HCT116 (cell line): ENCODE measurements around the gene STARD6. TPM values are rescaled to one million over a fixed set of nuclear protein-coding genes. Genes with fewer than 3 reads are reported as not detected.

Experiments
- ATAC-seq: fragments of 200-7000 bp; cut with Tn5 transposase; 2 replicates; pipeline ENCODE4 v1.9.1; 2020; ENCODE audit warnings: mild to moderate bottlenecking, moderate library complexity
- BruUV-seq: library from RNA; stranded (reverse); fragments of 400-500 nt; replicated peaks from 2 replicates; lab custom pipeline; 2021; lab: Mats Ljungman, UMichigan
- CTCF ChIA-PET: fragments of 300-600 bp; sonication (Branson Sonifier 250); formaldehyde crosslinking; loops from one replicate; lab custom pipeline; 2021; ENCODE audit warnings: antibody characterized with exemption; lab: Charles Lee
- POLR2A ChIA-PET: fragments of 300-600, 350-600 bp; sonication (Branson Sonifier 250); formaldehyde crosslinking; loops from one replicate; lab custom pipeline; 2021; ENCODE audit warnings: antibody characterized with exemption; lab: Charles Lee
- RAD21 ChIA-PET, 2 experiments: fragments of 300-600 bp; sonication (Branson Sonifier 250); formaldehyde crosslinking; loops; one replicate each; lab custom pipeline; 2023; ENCODE audit warnings: low total read pairs in 2 of 2; ENCODE audit not compliant: uncharacterized antibody in 2 of 2, unreplicated experiment in 2 of 2, low non-redundant PET in 1 of 2; lab: Charles Lee
- DNase-seq: peaks from one replicate; pipeline ENCODE4 v3.0.0-alpha.2; 2010; ENCODE audit warnings: low read depth, low spot score
- H2AFZ ChIP-seq: fragments of 200-600 bp; shearing (Covaris generic), sonication (generic); 2 replicates; pipeline ENCODE4 v1.6.1; 2017; ENCODE audit warnings: low read depth, mixed run types, mixed read lengths, antibody characterized with exemption, low read length; ENCODE audit not compliant: poor library complexity, severe bottlenecking
- H3K27ac ChIP-seq: 2 replicates; pipeline ENCODE4 v1.5.1; 2012; ENCODE audit warnings: low read depth, low read length
- H3K27me3 ChIP-seq: fragments of 200-600 bp; sonication (generic); 2 replicates; pipeline ENCODE4 v1.6.1; 2016; ENCODE audit warnings: mixed run types, low read length, mixed read lengths; ENCODE audit not compliant: insufficient read depth
- H3K36me3 ChIP-seq, 2 experiments: fragments of 200-500 bp in 1 of 2; fragments of 200-600 bp in 1 of 2; sonication (Bioruptor generic) in 1 of 2; sonication (generic) in 1 of 2; 2 replicates each; pipeline versions ENCODE4 v1.5.1 to v1.6.1; 2014 to 2016; ENCODE audit warnings: low read length in 2 of 2, inconsistent platforms in 1 of 2, mixed read lengths in 1 of 2, mixed run types in 1 of 2; ENCODE audit not compliant: insufficient read depth in 2 of 2, control insufficient read depth in 1 of 2
- H3K4me1 ChIP-seq, 2 experiments: fragments of 200-600 bp in 1 of 2; sonication (generic) in 1 of 2; 2 replicates each; pipeline versions ENCODE4 v1.5.1 to v1.6.1; 2012 to 2017; ENCODE audit warnings: low read length in 2 of 2, inconsistent platforms in 1 of 2, mild to moderate bottlenecking in 1 of 2, mixed read lengths in 1 of 2, mixed run types in 1 of 2, moderate library complexity in 1 of 2; ENCODE audit not compliant: insufficient read depth in 2 of 2, control insufficient read depth in 1 of 2
- H3K4me2 ChIP-seq: fragments of 200-600 bp; sonication (generic); 2 replicates; pipeline ENCODE4 v1.6.1; 2017; ENCODE audit warnings: mixed run types, low read length, mixed read lengths
- H3K4me3 ChIP-seq, 2 experiments: fragments of 200-600 bp in 1 of 2; sonication (generic) in 1 of 2; replicated peaks in 1 of 2; 2 replicates each; pipeline ENCODE4 v1.5.1; 2011 to 2016; ENCODE audit warnings: low read length in 2 of 2, control low read depth in 1 of 2, low read depth in 1 of 2, mild to moderate bottlenecking in 1 of 2, mixed read lengths in 1 of 2, mixed run types in 1 of 2
- H3K79me2 ChIP-seq: fragments of 200-600 bp; sonication (generic); 2 replicates; pipeline ENCODE4 v1.6.1; 2017; ENCODE audit warnings: mild to moderate bottlenecking, mixed run types, low read length, moderate library complexity, mixed read lengths; ENCODE audit not compliant: insufficient read depth
- H3K9ac ChIP-seq: fragments of 200-600 bp; sonication (generic); 2 replicates; pipeline ENCODE4 v1.6.1; 2016; ENCODE audit warnings: low read length, mixed read lengths
- H3K9me2 ChIP-seq: fragments of 200-600 bp; sonication (generic), shearing (Covaris generic); 2 replicates; pipeline ENCODE4 v1.6.1; 2017; ENCODE audit warnings: mixed run types, mild to moderate bottlenecking, moderate library complexity; ENCODE audit not compliant: insufficient read depth
- H3K9me3 ChIP-seq, 2 experiments: fragments of 200-500 bp in 1 of 2; fragments of 200-600 bp in 1 of 2; sonication (Bioruptor generic) in 1 of 2; sonication (generic) in 1 of 2; 2 replicates each; pipeline ENCODE4 v1.6.1; 2014 to 2017; ENCODE audit warnings: low read length in 2 of 2, mixed read lengths in 2 of 2, inconsistent platforms in 1 of 2, low read depth in 1 of 2, mild to moderate bottlenecking in 1 of 2, mixed run types in 1 of 2, moderate library complexity in 1 of 2; ENCODE audit not compliant: control insufficient read depth in 1 of 2, insufficient read depth in 1 of 2
- H4K20me1 ChIP-seq: fragments of 200-600 bp; sonication (generic), shearing (Covaris generic); 2 replicates; pipeline ENCODE4 v1.6.1; 2017; ENCODE audit warnings: mixed run types, mild to moderate bottlenecking, moderate library complexity; ENCODE audit not compliant: insufficient read depth
- CEBPB ChIP-seq: IDR thresholded peaks from 2 replicates; pipeline ENCODE4 v1.6.1; 2012; ENCODE audit warnings: low read depth
- CTCF ChIP-seq, 3 experiments: fragments of 200-600 bp in 1 of 3; sonication (generic) in 1 of 3; IDR thresholded peaks in 2 of 3; conservative IDR thresholded peaks in 1 of 3; 2 replicates each; pipeline ENCODE4 v1.5.1; 2012 to 2017; ENCODE audit warnings: low read depth in 2 of 3, low read length in 2 of 3, antibody characterized with exemption in 1 of 3, borderline replicate concordance in 1 of 3, control low read depth in 1 of 3, mild to moderate bottlenecking in 1 of 3, mixed read lengths in 1 of 3, mixed run types in 1 of 3, moderate library complexity in 1 of 3; ENCODE audit not compliant: insufficient read depth in 1 of 3
- EGR1 ChIP-seq: IDR thresholded peaks from 2 replicates; pipeline ENCODE4 v1.6.1; 2012; ENCODE audit warnings: low read depth
- EZH2phosphoT487 ChIP-seq: fragments of 200-600 bp; IDR thresholded peaks from 2 replicates; pipeline ENCODE4 v1.6.1; 2018; ENCODE audit warnings: antibody characterized with exemption, borderline replicate concordance
- FOSL1 ChIP-seq: IDR thresholded peaks from 2 replicates; pipeline ENCODE4 v1.6.1; 2012; ENCODE audit warnings: low read depth
- JUND ChIP-seq: IDR thresholded peaks from 2 replicates; pipeline ENCODE4 v1.6.1; 2012
- MAX ChIP-seq: IDR thresholded peaks from 2 replicates; pipeline ENCODE4 v1.6.1; 2012
- POLR2A ChIP-seq: IDR thresholded peaks from 2 replicates; pipeline ENCODE4 v1.7.0; 2011; ENCODE audit warnings: borderline replicate concordance; ENCODE audit not compliant: insufficient read depth, insufficient read length; ENCODE audit errors: extremely low read depth
- POLR2AphosphoS5 ChIP-seq: IDR thresholded peaks from 2 replicates; pipeline ENCODE4 v1.6.1; 2011; ENCODE audit warnings: mild to moderate bottlenecking, low read depth, low read length, moderate library complexity
- RAD21 ChIP-seq: IDR thresholded peaks from 2 replicates; pipeline ENCODE4 v1.6.1; 2012; ENCODE audit warnings: low read depth, mild to moderate bottlenecking
- SRF ChIP-seq: IDR thresholded peaks from 2 replicates; pipeline ENCODE4 v1.6.1; 2012; ENCODE audit warnings: low read depth
- TCF7L2 ChIP-seq: IDR thresholded peaks from 2 replicates; pipeline ENCODE4 v1.7.0; 2011; ENCODE audit warnings: borderline replicate concordance, inconsistent platforms; ENCODE audit not compliant: insufficient read depth, insufficient read length; ENCODE audit errors: extremely low read depth
- YY1 ChIP-seq: IDR thresholded peaks from 2 replicates; pipeline ENCODE4 v1.6.1; 2011; ENCODE audit warnings: low read length, low read depth, moderate library complexity, mild to moderate bottlenecking; ENCODE audit not compliant: insufficient replicate concordance; ENCODE audit errors: extremely low read depth
- ZFX ChIP-seq: fragments of 450-650 bp; IDR thresholded peaks from 2 replicates; pipeline ENCODE4 v1.6.1; 2017
- ZNF274 ChIP-seq: fragments of 200-500 bp; sonication (Bioruptor generic); IDR thresholded peaks from 2 replicates; pipeline ENCODE4 v1.6.1; 2014; ENCODE audit warnings: mild to moderate bottlenecking, low read depth, low read length, inconsistent platforms
- intact Hi-C: fragments of 100-400 bp; cut with micrococcal nuclease; formaldehyde crosslinking; loops from 2 replicates; pipeline ENCODE4 v1.10.0; 2022
- total RNA-seq: library from RNA; stranded (reverse); gene quantifications from one replicate; pipeline ENCODE4 v1.2.1, GENCODE V29; 2021; ENCODE audit not compliant: unreplicated experiment
- TF ChIP-seq, protein P1 (sequence below): IDR thresholded peaks from 2 replicates; pipeline ENCODE4 v1.6.1; 2011; ENCODE audit warnings: mild to moderate bottlenecking, low read length, moderate library complexity; ENCODE audit not compliant: insufficient replicate concordance; ENCODE audit errors: extremely low read depth

The STARD6 gene
- total RNA-seq, 1 experiment from 2014 or later: not detected

GRCh38 chr18:54381640-54382039 is 24.0 kb upstream of the STARD6 start:
- Histone ChIP-seq H3K9me2 (no peaks in the 10 kb centered on the region), H3K4me2 (no peak overlapping the region), H3K9ac (no peak overlapping the region), H2AFZ (no peak overlapping the region), H3K4me1 (no peaks in the 10 kb centered on the region), H3K27me3 (no peaks in the 10 kb centered on the region), H3K4me3 (no peak overlapping the region), H3K36me3 (no peaks in the 10 kb centered on the region), H3K27ac (no peak overlapping the region), H3K79me2 (no peaks in the 10 kb centered on the region), H4K20me1 (no peaks in the 10 kb centered on the region), H3K9me3 (no peaks in the 10 kb centered on the region)
- CTCF ChIA-PET: no interaction called here
- POLR2A ChIA-PET: no interaction called here
- DNase-seq (no peak), ATAC-seq (no peak)
- BruUV-seq: no TSS peak
- RAD21 ChIA-PET: no interaction called here
- no peak for TF ChIP-seq FOSL1
- intact Hi-C loops: no loop called here

DNA sequence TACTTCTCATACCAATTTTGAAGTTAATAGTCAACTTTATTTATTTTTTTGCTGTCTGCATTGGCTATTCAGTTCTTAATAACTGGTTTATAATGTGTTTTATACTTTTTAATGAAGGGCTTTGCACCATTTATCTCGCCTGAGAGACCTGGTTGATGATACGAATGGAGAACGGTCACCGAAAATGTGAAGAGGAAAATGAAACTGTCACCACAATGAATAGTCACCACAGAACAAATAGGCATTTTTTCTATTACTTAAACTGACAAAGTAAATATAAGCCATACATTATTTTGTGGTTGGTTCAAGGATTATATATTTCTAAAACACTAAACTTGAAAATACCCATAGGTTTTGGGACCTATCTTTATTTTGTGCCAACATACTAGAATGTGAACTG is 20.4 kb upstream of the STARD6 start:
- BruUV-seq: no TSS peak
- H3K27ac ChIP-seq: no peak overlapping the region
- ChIA-PET CTCF (no interaction called here), RAD21 (no interaction called here), POLR2A (no interaction called here)
- H3K27me3 ChIP-seq: no peaks in the 10 kb centered on the region
- no peaks in the 10 kb centered on the region for H3K9me2 ChIP-seq
- DNase-seq: no peak
- H3K9me3 ChIP-seq: no peaks in the 10 kb centered on the region
- no peak overlapping the region for H3K4me2 ChIP-seq
- H3K9ac ChIP-seq: no peak overlapping the region
- no peak overlapping the region for H3K4me3 ChIP-seq
- no peaks in the 10 kb centered on the region for H3K79me2 ChIP-seq
- peaks cover 0 to 2% of the 10 kb centered on the region in 2 experiments; a peak in 1 of 4 replicates for H3K36me3 ChIP-seq
- H3K4me1 ChIP-seq: no peaks in the 10 kb centered on the region
- no peak overlapping the region for H2AFZ ChIP-seq
- no peak for ATAC-seq
- intact Hi-C loops: no loop called here
- H4K20me1 ChIP-seq: no peaks in the 10 kb centered on the region
- TF ChIP-seq SRF (no peak), EZH2phosphoT487 (no peak), JUND (no peak), CTCF (IDR thresholded peaks at IDR 0.05 in 2 of 3, conservative IDR thresholded peaks at IDR 0.05 in 1 of 3; ENCODE audit: borderline replicate concordance in 1 of 3, insufficient read depth in 1 of 3, low read depth in 2 of 3, low read length in 2 of 3) (no peak), CEBPB (no peak), POLR2AphosphoS5 (no peak), POLR2A (no peak), YY1 (no peak), ZFX (no peak), EGR1 (no peak), MAX (no peak), RAD21 (no peak), TCF7L2 (no peak), ZNF274 (no peak)
- TF ChIP-seq, protein P1, sequence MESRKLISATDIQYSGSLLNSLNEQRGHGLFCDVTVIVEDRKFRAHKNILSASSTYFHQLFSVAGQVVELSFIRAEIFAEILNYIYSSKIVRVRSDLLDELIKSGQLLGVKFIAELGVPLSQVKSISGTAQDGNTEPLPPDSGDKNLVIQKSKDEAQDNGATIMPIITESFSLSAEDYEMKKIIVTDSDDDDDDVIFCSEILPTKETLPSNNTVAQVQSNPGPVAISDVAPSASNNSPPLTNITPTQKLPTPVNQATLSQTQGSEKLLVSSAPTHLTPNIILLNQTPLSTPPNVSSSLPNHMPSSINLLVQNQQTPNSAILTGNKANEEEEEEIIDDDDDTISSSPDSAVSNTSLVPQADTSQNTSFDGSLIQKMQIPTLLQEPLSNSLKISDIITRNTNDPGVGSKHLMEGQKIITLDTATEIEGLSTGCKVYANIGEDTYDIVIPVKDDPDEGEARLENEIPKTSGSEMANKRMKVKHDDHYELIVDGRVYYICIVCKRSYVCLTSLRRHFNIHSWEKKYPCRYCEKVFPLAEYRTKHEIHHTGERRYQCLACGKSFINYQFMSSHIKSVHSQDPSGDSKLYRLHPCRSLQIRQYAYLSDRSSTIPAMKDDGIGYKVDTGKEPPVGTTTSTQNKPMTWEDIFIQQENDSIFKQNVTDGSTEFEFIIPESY: no peak
